Measurements from ENCODE around the gene TPSAB1. TPM values are rescaled to one million over a fixed set of nuclear protein-coding genes. Genes with fewer than 3 reads are reported as not detected.

The TPSAB1 gene
- total RNA-seq, 1 experiment from 2014 or later, result not detected

DNA sequence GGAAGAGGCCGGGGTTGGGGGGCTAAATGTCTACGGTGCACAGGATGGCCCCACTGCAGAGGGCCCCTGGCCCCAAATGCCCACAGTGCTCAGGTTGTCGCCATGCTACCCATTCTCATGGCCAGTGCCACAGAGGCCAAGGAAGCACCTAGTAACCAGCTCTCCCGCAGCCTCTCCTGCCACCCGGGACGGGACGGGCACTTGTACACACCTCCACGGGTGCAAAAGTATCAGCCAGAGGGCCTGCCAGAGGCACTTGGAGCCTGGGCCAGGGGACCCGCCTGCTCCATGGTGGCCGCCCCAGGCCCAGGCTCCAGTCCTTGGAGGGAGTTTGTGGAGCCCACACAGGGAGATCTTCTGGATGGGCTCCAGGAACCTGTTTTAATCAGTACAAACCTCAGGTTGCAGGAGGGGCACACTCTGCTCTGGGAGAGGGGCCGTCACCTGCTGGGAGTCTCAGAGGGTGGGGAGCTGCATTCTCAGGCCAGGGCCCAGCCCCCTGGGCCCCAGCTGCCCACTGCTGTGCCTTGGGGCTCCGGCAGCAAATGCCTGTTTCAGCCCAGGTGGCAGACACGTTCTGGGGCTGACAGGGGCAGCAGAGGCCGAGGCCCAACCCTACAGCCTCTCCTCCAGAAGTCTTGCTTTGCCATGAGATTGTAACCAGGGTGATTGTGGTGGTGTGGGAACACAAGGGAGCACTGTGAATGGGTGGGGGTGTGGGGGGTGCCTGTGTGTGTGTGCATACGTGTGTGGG, 23.3 kb downstream of the TPSAB1 start:
- POLR2A ChIA-PET, result no interaction called here
- CTCF ChIA-PET, result no interaction called here
- no TSS peak for BruUV-seq (replicated peaks)
- in situ Hi-C loops (cut with HindIII; ENCODE audit: low pct_unique_long_range_greater_than_20kb, low sequenced_read_pairs) (no loop called here), intact Hi-C loops (cut with micrococcal nuclease; ENCODE audit: unreplicated experiment) (no loop called here)
- no peak for ATAC-seq
- H3K4me3 ChIP-seq (ENCODE audit: low read depth in 2 of 2, low read length in 2 of 2), result no peak overlapping the region
- no peaks in the 10 kb centered on the region for H3K4me1 ChIP-seq (ENCODE audit: control insufficient read depth, insufficient read depth, low read length)
- H3K27me3 ChIP-seq (ENCODE audit: control insufficient read depth, insufficient read depth, low read length), result no peaks in the 10 kb centered on the region
- no peak for TF ChIP-seq POLR2AphosphoS5 (IDR thresholded peaks at IDR 0.05; ENCODE audit: low read depth, low read length)
- TF ChIP-seq, protein P1, sequence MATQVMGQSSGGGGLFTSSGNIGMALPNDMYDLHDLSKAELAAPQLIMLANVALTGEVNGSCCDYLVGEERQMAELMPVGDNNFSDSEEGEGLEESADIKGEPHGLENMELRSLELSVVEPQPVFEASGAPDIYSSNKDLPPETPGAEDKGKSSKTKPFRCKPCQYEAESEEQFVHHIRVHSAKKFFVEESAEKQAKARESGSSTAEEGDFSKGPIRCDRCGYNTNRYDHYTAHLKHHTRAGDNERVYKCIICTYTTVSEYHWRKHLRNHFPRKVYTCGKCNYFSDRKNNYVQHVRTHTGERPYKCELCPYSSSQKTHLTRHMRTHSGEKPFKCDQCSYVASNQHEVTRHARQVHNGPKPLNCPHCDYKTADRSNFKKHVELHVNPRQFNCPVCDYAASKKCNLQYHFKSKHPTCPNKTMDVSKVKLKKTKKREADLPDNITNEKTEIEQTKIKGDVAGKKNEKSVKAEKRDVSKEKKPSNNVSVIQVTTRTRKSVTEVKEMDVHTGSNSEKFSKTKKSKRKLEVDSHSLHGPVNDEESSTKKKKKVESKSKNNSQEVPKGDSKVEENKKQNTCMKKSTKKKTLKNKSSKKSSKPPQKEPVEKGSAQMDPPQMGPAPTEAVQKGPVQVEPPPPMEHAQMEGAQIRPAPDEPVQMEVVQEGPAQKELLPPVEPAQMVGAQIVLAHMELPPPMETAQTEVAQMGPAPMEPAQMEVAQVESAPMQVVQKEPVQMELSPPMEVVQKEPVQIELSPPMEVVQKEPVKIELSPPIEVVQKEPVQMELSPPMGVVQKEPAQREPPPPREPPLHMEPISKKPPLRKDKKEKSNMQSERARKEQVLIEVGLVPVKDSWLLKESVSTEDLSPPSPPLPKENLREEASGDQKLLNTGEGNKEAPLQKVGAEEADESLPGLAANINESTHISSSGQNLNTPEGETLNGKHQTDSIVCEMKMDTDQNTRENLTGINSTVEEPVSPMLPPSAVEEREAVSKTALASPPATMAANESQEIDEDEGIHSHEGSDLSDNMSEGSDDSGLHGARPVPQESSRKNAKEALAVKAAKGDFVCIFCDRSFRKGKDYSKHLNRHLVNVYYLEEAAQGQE (IDR thresholded peaks at IDR 0.05; ENCODE audit: insufficient read depth in 1 of 2, low read depth in 2 of 2, low read length in 1 of 2), result no peak
- TF ChIP-seq, protein P2, sequence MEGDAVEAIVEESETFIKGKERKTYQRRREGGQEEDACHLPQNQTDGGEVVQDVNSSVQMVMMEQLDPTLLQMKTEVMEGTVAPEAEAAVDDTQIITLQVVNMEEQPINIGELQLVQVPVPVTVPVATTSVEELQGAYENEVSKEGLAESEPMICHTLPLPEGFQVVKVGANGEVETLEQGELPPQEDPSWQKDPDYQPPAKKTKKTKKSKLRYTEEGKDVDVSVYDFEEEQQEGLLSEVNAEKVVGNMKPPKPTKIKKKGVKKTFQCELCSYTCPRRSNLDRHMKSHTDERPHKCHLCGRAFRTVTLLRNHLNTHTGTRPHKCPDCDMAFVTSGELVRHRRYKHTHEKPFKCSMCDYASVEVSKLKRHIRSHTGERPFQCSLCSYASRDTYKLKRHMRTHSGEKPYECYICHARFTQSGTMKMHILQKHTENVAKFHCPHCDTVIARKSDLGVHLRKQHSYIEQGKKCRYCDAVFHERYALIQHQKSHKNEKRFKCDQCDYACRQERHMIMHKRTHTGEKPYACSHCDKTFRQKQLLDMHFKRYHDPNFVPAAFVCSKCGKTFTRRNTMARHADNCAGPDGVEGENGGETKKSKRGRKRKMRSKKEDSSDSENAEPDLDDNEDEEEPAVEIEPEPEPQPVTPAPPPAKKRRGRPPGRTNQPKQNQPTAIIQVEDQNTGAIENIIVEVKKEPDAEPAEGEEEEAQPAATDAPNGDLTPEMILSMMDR (IDR thresholded peaks at IDR 0.05), result no peak
- no peak for TF ChIP-seq TCF7L2 (IDR thresholded peaks at IDR 0.05; ENCODE audit: low read depth, low read length)
- TF ChIP-seq SIN3A (IDR thresholded peaks at IDR 0.05; ENCODE audit: borderline replicate concordance, insufficient read depth, low read depth, low read length), result no peak
- H3K36me3 ChIP-seq (ENCODE audit: control insufficient read depth, insufficient read depth, low read length), result no peaks in the 10 kb centered on the region
- no peaks in the 10 kb centered on the region for H3K9me3 ChIP-seq (ENCODE audit: control insufficient read depth, insufficient read depth, low read depth, low read length)
- no peak for DNase-seq (ENCODE audit: low read depth, low spot score)
- H3K27ac ChIP-seq (ENCODE audit: low read length), result no peak overlapping the region

DNA sequence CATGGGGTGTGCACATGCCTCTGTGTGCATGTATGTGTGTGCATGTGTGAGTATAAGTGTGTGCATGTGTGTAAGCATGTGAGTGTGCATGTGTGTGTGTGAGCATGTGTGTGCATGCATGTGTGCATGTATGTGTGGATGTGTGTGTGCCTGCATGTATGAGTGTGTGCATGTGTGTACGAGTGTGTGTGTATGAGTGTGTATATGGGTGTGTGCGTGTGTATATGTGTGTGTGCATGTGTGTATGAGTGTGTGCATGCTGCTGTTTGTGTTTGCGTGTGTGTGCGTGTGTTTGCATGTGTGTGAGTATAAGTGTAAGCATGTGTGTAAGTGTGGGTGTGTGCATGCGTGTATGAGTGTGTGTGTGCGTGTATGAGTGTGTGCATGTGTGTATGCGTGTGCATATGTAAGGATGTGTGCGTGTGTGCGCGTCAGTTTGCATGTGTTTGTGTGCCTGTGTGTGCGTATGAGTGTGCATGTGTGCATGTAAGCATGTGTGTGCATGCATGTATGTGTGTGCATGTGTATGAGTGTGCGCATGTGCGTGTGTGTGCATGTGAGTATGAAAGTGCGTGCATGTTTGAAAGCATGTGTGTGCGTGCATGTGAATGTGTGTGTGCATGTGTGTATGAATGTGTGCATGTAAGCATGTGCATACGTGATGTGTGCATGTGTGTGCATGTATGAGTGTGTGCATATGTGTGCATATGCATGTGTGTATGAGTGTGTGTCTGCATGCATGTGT, 24.0 kb downstream of the TPSAB1 start:
- ChIA-PET POLR2A (no interaction called here), CTCF (no interaction called here)
- H3K4me3 ChIP-seq (ENCODE audit: low read depth in 2 of 2, low read length in 2 of 2), result no peak overlapping the region
- in situ Hi-C loops (cut with HindIII; ENCODE audit: low pct_unique_long_range_greater_than_20kb, low sequenced_read_pairs), result no loop called here
- intact Hi-C loops (cut with micrococcal nuclease; ENCODE audit: unreplicated experiment), result no loop called here
- H3K36me3 ChIP-seq (ENCODE audit: control insufficient read depth, insufficient read depth, low read length), result no peaks in the 10 kb centered on the region
- no peaks in the 10 kb centered on the region for H3K4me1 ChIP-seq (ENCODE audit: control insufficient read depth, insufficient read depth, low read length)
- DNase-seq (ENCODE audit: low read depth, low spot score) (no peak), ATAC-seq (no peak)
- TF ChIP-seq SIN3A (IDR thresholded peaks at IDR 0.05; ENCODE audit: borderline replicate concordance, insufficient read depth, low read depth, low read length) (no peak), POLR2AphosphoS5 (IDR thresholded peaks at IDR 0.05; ENCODE audit: low read depth, low read length) (no peak), TCF7L2 (IDR thresholded peaks at IDR 0.05; ENCODE audit: low read depth, low read length) (no peak)
- TF ChIP-seq, protein P1 (IDR thresholded peaks at IDR 0.05; ENCODE audit: insufficient read depth in 1 of 2, low read depth in 2 of 2, low read length in 1 of 2), result no peak
- TF ChIP-seq, protein P2 (IDR thresholded peaks at IDR 0.05), result no peak
- BruUV-seq (replicated peaks), result no TSS peak
- H3K9me3 ChIP-seq (ENCODE audit: control insufficient read depth, insufficient read depth, low read depth, low read length), result no peaks in the 10 kb centered on the region
- no peak overlapping the region for H3K27ac ChIP-seq (ENCODE audit: low read length)
- H3K27me3 ChIP-seq (ENCODE audit: control insufficient read depth, insufficient read depth, low read length), result no peaks in the 10 kb centered on the region
